ENCODE results near the gene RND1.

The RND1 gene

GRCh38 chr12:48815126-48816110 is 50.3 kb downstream of the RND1 start:
- peak; percentile 62 for DNase-seq (ENCODE audit: low read depth)
- no peak for TF ChIP-seq CTCF (IDR thresholded peaks at IDR 0.05; ENCODE audit: insufficient read depth, low read depth, low read length, missing control alignments)

GRCh38 chr12:48814262-48815125 is 51.2 kb downstream of the RND1 start:
- peak overlapping the region; percentile 87 for H3K4me3 ChIP-seq (ENCODE audit: low read depth, low read length)
- peak; percentile 90 for DNase-seq (ENCODE audit: low read depth)
- peak; percentile 100 for TF ChIP-seq CTCF (IDR thresholded peaks at IDR 0.05; ENCODE audit: insufficient read depth, low read depth, low read length, missing control alignments)

More at GRCh38 chr12:48815126-48816110, 50.3 kb downstream of the RND1 start:
- peak overlapping the region; percentile 87 for H3K4me3 ChIP-seq (ENCODE audit: low read depth, low read length)

- no peak for DNase-seq (ENCODE audit: low read depth)
- TF ChIP-seq CTCF (IDR thresholded peaks at IDR 0.05; ENCODE audit: insufficient read depth, low read depth, low read length, missing control alignments), result no peak
- peak overlapping the region; percentile 87 for H3K4me3 ChIP-seq (ENCODE audit: low read depth, low read length)
Observed at GRCh38 chr12:48813465-48814261, 52.0 kb downstream of the RND1 start.

GRCh38 chr12:48812389-48812788 is 53.3 kb downstream of the RND1 start:
- no peak overlapping the region for H3K4me3 ChIP-seq (ENCODE audit: low read depth, low read length)
- no peak for TF ChIP-seq CTCF (IDR thresholded peaks at IDR 0.05; ENCODE audit: insufficient read depth, low read depth, low read length, missing control alignments)
- DNase-seq (ENCODE audit: low read depth), result no peak

GRCh38 chr12:48811437-48812090 is 54.1 kb downstream of the RND1 start:
- H3K4me3 ChIP-seq (ENCODE audit: low read depth, low read length), result no peak overlapping the region
- no peak for DNase-seq (ENCODE audit: low read depth)
- no peak for TF ChIP-seq CTCF (IDR thresholded peaks at IDR 0.05; ENCODE audit: insufficient read depth, low read depth, low read length, missing control alignments)

Data from GM12865 (cell line).